ENCODE data around the gene ARF6. TPM values are rescaled to one million over a fixed set of nuclear protein-coding genes. Genes with fewer than 3 reads are reported as not detected.

The ARF6 gene
- total RNA-seq, 1 experiment from 2014 or later, result 63.2 TPM

DNA sequence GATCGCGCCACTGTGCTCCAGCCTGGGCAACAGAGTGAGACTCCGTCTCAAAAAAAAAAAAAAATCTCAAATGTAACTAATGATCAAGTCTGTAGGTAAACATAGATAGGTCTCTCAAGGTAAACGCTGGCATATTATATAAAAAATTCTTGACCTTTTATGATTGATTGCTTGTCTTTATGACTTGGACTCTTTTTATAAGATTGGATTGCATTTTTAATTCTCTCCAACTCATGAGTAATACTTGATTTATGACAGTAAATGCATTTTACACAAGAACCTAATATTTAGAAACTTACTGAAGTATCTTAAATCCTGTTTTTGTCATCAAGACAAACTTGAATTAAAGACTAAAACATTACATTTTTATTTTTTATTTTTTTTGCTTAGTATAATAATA, 16.1 kb downstream of the ARF6 start:
- Histone ChIP-seq H3K36me3 (ENCODE audit: control insufficient read depth, insufficient read depth, low read length) (no peaks in the 10 kb centered on the region), H3K27me3 (ENCODE audit: control insufficient read depth, insufficient read depth, low read length) (no peaks in the 10 kb centered on the region), H3K9me3 (ENCODE audit: control insufficient read depth, insufficient read depth, low read depth, low read length) (no peaks in the 10 kb centered on the region), H3K27ac (ENCODE audit: low read length) (peak overlapping the region; percentile 90; the same call in 1 of the 2 replicates), H3K4me1 (ENCODE audit: control insufficient read depth, insufficient read depth, low read length) (peaks cover 33% of the 10 kb centered on the region), H3K4me3 (ENCODE audit: low read depth in 2 of 2, low read length in 2 of 2) (no peak overlapping the region)
- ATAC-seq (no peak), DNase-seq (ENCODE audit: low read depth, low spot score) (no peak)
- ChIA-PET POLR2A (no interaction called here), CTCF (no interaction called here)
- in situ Hi-C loops (cut with HindIII; ENCODE audit: low pct_unique_long_range_greater_than_20kb, low sequenced_read_pairs), result no loop called here
- BruUV-seq (replicated peaks), result no TSS peak
- TF ChIP-seq, protein P1, sequence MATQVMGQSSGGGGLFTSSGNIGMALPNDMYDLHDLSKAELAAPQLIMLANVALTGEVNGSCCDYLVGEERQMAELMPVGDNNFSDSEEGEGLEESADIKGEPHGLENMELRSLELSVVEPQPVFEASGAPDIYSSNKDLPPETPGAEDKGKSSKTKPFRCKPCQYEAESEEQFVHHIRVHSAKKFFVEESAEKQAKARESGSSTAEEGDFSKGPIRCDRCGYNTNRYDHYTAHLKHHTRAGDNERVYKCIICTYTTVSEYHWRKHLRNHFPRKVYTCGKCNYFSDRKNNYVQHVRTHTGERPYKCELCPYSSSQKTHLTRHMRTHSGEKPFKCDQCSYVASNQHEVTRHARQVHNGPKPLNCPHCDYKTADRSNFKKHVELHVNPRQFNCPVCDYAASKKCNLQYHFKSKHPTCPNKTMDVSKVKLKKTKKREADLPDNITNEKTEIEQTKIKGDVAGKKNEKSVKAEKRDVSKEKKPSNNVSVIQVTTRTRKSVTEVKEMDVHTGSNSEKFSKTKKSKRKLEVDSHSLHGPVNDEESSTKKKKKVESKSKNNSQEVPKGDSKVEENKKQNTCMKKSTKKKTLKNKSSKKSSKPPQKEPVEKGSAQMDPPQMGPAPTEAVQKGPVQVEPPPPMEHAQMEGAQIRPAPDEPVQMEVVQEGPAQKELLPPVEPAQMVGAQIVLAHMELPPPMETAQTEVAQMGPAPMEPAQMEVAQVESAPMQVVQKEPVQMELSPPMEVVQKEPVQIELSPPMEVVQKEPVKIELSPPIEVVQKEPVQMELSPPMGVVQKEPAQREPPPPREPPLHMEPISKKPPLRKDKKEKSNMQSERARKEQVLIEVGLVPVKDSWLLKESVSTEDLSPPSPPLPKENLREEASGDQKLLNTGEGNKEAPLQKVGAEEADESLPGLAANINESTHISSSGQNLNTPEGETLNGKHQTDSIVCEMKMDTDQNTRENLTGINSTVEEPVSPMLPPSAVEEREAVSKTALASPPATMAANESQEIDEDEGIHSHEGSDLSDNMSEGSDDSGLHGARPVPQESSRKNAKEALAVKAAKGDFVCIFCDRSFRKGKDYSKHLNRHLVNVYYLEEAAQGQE (IDR thresholded peaks at IDR 0.05; ENCODE audit: insufficient read depth in 1 of 2, low read depth in 2 of 2, low read length in 1 of 2), result no peak
- intact Hi-C loops (cut with micrococcal nuclease; ENCODE audit: unreplicated experiment), result no loop called here

DNA sequence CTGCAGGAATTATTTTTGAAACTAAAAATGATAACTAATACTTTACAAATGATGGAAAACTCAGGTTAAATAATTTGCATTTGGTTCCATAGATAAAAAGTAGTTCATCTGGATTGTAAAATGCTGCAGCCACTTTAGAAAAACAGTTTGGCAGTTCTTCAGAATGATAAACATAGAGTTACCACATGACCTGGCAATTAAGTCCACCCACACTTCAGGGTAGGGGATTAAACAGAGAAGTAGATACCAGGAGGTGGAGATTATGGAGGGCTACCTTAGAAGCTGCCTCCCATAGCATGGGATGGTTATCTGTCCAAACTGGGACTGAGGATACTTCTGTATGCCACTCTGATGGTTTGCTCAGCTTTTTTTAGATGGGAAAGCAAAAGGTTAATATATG, 22.2 kb downstream of the ARF6 start:
- ChIA-PET CTCF (no interaction called here), POLR2A (no interaction called here)
- BruUV-seq (replicated peaks), result no TSS peak
- Histone ChIP-seq H3K36me3 (ENCODE audit: control insufficient read depth, insufficient read depth, low read length) (no peaks in the 10 kb centered on the region), H3K27ac (ENCODE audit: low read length) (peak overlapping the region; percentile 78), H3K27me3 (ENCODE audit: control insufficient read depth, insufficient read depth, low read length) (no peaks in the 10 kb centered on the region), H3K9me3 (ENCODE audit: control insufficient read depth, insufficient read depth, low read depth, low read length) (no peaks in the 10 kb centered on the region), H3K4me1 (ENCODE audit: control insufficient read depth, insufficient read depth, low read length) (peaks cover 14% of the 10 kb centered on the region), H3K4me3 (ENCODE audit: low read depth in 2 of 2, low read length in 2 of 2) (no peak overlapping the region)
- intact Hi-C loops (cut with micrococcal nuclease; ENCODE audit: unreplicated experiment), result no loop called here
- in situ Hi-C loops (cut with HindIII; ENCODE audit: low pct_unique_long_range_greater_than_20kb, low sequenced_read_pairs), result no loop called here
- DNase-seq (ENCODE audit: low read depth, low spot score) (no peak), ATAC-seq (peak; percentile 20; the same call in 1 of the 2 replicates)
- TF ChIP-seq CTCF (IDR thresholded peaks at IDR 0.05) (no peak), POLR2AphosphoS5 (IDR thresholded peaks at IDR 0.05; ENCODE audit: low read depth, low read length) (no peak), SIN3A (IDR thresholded peaks at IDR 0.05; ENCODE audit: borderline replicate concordance, insufficient read depth, low read depth, low read length) (no peak), TCF7L2 (IDR thresholded peaks at IDR 0.05; ENCODE audit: low read depth, low read length) (no peak)
- TF ChIP-seq, protein P1 (IDR thresholded peaks at IDR 0.05; ENCODE audit: insufficient read depth in 1 of 2, low read depth in 2 of 2, low read length in 1 of 2), result no peak

All from Panc1 (cell line).